ENCODE data around the gene MEAK7.

Gene MEAK7

DNA sequence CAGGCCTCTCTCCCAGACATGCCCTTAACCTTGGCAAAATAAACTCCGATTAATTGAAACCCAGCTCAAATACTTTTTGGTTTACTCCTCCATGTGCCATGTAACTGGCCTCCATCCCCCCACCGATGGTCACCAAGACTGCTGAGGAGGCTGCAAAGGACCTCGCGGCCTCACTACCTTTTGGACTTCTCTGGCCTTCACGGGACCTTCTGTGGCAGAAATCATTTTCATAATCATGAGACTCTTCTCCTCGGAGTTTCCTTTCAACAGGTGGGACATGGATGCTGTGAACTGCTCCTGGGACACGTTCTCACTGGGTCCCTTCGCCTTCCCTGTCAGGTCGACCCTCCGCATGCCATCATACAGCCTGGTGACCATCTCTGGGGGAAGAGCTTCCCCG, 9.0 kb downstream of the MEAK7 start:
- H3K27me3 ChIP-seq (ENCODE audit: control insufficient read depth, insufficient read depth, low read length) = no peaks in the 10 kb centered on the region
- no peaks in the 10 kb centered on the region for H3K4me1 ChIP-seq (ENCODE audit: control insufficient read depth, insufficient read depth, low read length)
- no peaks in the 10 kb centered on the region for H3K9me3 ChIP-seq (ENCODE audit: control insufficient read depth, low read length)
- H3K36me3 ChIP-seq (ENCODE audit: control insufficient read depth, insufficient read depth, low read length) = peaks cover 5% of the 10 kb centered on the region
- H3K9ac ChIP-seq (ENCODE audit: low read length) = no peak overlapping the region
- no peak overlapping the region for H3K4me3 ChIP-seq (ENCODE audit: low read length)

DNA sequence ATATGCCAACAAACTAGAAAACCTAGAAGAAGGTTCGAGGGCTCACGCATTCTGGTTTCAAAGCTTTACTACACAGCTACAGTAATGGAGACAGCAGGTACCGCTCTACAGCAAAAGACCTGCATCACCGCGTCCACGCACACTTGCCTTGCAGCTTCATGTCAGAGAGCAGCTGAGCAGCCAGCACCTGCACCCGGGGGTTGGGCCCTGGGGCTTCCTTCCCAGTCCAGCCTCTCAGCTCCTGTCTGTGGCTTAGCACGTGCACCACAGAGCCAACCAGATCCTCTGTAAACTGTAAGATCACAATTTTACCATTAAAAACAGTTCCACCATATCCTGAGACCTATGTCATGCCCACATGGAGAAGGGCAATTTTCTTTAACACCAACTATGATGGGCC, 15.3 kb downstream of the MEAK7 start:
- Histone ChIP-seq H3K9ac (ENCODE audit: low read length) (no peak overlapping the region), H3K4me3 (ENCODE audit: low read length) (no peak overlapping the region), H3K4me1 (ENCODE audit: control insufficient read depth, insufficient read depth, low read length) (no peaks in the 10 kb centered on the region), H3K27me3 (ENCODE audit: control insufficient read depth, insufficient read depth, low read length) (no peaks in the 10 kb centered on the region), H3K36me3 (ENCODE audit: control insufficient read depth, insufficient read depth, low read length) (no peaks in the 10 kb centered on the region), H3K9me3 (ENCODE audit: control insufficient read depth, low read length) (no peaks in the 10 kb centered on the region)

DNA sequence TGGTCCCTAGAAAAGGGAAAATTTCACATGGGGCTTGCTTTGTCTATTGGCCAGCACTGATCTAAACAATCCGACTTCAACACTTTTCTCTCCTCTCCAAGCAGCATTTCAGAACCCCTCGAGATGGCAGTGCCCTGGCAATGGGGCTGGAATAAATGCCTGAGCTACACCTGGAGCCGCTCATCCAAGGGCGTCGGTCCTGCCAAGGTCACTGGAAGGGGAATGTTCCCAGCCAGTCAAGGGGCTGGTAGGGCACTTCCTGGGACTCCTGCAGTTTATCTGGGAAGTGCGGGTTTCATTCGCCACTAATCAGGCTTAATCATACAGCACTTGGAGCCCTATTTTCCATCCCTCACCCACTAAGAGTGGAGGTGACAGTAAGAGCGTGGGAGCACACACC, 17.1 kb downstream of the MEAK7 start:
- no peak overlapping the region for H3K4me3 ChIP-seq (ENCODE audit: low read length)
- no peak overlapping the region for H3K9ac ChIP-seq (ENCODE audit: low read length)
- no peaks in the 10 kb centered on the region for H3K4me1 ChIP-seq (ENCODE audit: control insufficient read depth, insufficient read depth, low read length)
- no peaks in the 10 kb centered on the region for H3K36me3 ChIP-seq (ENCODE audit: control insufficient read depth, insufficient read depth, low read length)
- no peaks in the 10 kb centered on the region for H3K9me3 ChIP-seq (ENCODE audit: control insufficient read depth, low read length)
- no peaks in the 10 kb centered on the region for H3K27me3 ChIP-seq (ENCODE audit: control insufficient read depth, insufficient read depth, low read length)

DNA sequence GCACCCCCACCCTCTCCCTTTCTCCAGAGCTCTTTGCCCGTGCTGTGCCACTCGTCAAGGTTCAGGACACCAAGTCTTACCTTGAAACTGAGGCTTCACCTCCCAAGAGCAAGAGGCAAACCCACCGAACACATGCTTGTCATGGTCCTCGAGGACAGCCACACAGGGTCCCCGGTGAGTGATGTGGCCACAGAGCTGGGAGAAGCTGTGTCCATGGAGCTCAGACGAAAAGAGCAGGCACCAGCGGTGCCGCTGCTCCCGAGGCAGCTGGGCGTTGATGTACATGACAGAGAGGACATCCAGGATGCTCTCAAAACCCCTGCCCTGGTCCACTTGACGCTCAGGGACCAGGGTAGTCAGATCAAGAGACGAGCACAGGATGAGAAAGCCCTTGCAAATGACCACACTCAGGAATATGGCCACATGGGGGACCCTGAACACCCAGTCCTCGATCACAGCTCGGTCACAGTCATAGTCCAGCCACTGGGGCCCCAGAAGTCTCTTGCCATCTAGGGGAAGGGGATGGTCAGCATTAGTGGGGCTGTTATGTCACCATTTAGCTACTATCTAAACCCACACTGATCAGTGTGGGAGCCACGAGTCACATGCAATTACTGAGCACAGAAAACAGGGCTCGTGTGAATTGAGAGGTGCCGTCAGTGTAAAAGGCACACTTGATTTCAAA, 17.8 kb downstream of the MEAK7 start:
- H3K9ac ChIP-seq (ENCODE audit: low read length) = no peak overlapping the region
- H3K4me1 ChIP-seq (ENCODE audit: control insufficient read depth, insufficient read depth, low read length) = no peaks in the 10 kb centered on the region
- H3K4me3 ChIP-seq (ENCODE audit: low read length) = no peak overlapping the region
- H3K27me3 ChIP-seq (ENCODE audit: control insufficient read depth, insufficient read depth, low read length) = no peaks in the 10 kb centered on the region
- no peaks in the 10 kb centered on the region for H3K9me3 ChIP-seq (ENCODE audit: control insufficient read depth, low read length)
- no peaks in the 10 kb centered on the region for H3K36me3 ChIP-seq (ENCODE audit: control insufficient read depth, insufficient read depth, low read length)

DNA sequence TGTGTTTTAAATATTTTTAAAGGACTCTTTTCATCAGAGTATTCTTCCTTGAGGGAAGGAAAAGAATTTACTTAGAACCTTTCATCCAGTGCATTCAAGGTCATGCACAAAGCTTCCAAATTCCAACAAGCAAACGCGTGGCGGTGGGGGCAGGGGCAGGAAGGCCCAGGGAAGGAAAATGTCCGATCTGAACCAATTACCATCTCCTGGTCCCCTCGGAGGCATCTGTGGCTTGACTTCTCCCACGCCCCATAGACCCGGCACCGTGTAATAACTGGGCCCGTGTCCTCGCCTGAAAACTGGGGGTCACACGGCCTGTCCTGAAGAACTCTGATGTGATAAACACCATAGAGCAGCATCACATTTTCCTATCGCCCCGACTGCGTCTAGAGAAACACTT, 18.3 kb downstream of the MEAK7 start:
- no peaks in the 10 kb centered on the region for H3K9me3 ChIP-seq (ENCODE audit: control insufficient read depth, low read length)
- no peaks in the 10 kb centered on the region for H3K27me3 ChIP-seq (ENCODE audit: control insufficient read depth, insufficient read depth, low read length)
- no peaks in the 10 kb centered on the region for H3K36me3 ChIP-seq (ENCODE audit: control insufficient read depth, insufficient read depth, low read length)
- H3K9ac ChIP-seq (ENCODE audit: low read length) = no peak overlapping the region
- no peak overlapping the region for H3K4me3 ChIP-seq (ENCODE audit: low read length)
- no peaks in the 10 kb centered on the region for H3K4me1 ChIP-seq (ENCODE audit: control insufficient read depth, insufficient read depth, low read length)

DNA sequence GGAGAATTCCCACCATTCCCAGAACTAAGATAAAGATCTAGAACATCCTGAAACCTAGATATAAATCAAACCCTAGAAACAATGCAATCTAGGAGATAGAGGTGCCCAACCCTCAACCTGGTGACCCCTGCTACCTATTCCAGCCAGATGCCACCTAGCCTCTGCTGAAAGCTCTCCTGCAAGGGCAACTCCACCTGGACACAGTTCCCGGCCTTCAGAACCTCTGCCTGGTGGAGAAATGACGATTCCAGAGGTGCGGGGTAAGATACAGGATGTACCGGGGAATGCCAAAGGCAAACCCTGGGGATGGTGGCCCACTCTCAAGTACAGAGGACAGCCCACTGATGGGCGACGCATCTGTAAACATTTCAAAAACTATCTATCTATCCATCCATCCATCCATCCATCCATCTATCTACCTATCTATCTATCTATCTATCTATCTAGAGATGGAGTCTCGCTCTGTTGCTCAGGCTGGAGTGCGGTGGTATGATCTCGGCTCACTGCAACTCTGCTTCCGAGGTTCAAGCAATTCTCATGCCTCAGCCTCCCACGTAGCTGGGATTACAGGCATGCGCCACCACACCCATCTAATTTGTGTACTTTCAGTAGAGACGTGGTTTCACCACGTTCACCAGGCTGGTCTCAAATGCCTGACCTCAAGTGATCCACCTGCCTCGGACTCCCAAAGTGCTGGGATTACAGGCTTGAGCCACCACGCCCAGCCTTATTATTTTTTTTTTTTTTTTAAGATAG, 19.0 kb downstream of the MEAK7 start:
- H3K4me3 ChIP-seq (ENCODE audit: low read length) = no peak overlapping the region
- H3K36me3 ChIP-seq (ENCODE audit: control insufficient read depth, insufficient read depth, low read length) = no peaks in the 10 kb centered on the region
- H3K27me3 ChIP-seq (ENCODE audit: control insufficient read depth, insufficient read depth, low read length) = no peaks in the 10 kb centered on the region
- H3K9ac ChIP-seq (ENCODE audit: low read length) = no peak overlapping the region
- no peaks in the 10 kb centered on the region for H3K9me3 ChIP-seq (ENCODE audit: control insufficient read depth, low read length)
- no peaks in the 10 kb centered on the region for H3K4me1 ChIP-seq (ENCODE audit: control insufficient read depth, insufficient read depth, low read length)

DNA sequence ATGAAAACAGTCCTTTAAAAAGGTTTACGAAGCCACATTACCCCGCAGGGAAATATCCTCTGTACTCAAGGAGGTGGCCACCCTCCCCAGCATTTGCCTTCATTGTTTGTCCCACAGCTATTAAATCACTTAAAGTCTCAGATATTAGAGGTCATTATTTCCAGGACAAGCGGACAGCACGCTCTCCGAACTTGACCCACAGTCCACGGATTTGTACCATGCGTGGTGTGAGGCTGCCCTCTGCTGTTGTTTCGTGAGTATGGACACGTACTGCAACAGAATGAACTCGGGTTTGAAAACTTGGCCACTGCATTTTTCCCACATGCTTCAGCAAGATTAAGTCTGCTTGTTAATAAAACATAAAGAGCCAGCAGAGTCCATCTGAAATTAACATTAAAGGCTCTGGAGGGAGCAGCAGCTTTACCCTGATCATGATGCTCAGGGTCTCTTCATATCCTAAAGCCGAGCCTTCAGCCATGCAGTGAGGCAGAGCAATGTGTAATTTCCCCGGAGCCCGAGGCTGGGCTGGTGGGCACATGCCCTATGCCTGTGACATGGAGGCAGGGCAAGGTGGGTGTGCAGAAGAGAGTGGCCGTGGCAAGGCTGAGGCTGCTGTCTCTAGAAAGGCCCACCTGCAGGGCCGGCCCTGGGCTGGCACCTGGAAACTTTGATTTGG, 19.7 kb downstream of the MEAK7 start:
- no peak overlapping the region for H3K4me3 ChIP-seq (ENCODE audit: low read length)
- H3K9me3 ChIP-seq (ENCODE audit: control insufficient read depth, low read length) = no peaks in the 10 kb centered on the region
- H3K9ac ChIP-seq (ENCODE audit: low read length) = no peak overlapping the region
- H3K27me3 ChIP-seq (ENCODE audit: control insufficient read depth, insufficient read depth, low read length) = no peaks in the 10 kb centered on the region
- no peaks in the 10 kb centered on the region for H3K4me1 ChIP-seq (ENCODE audit: control insufficient read depth, insufficient read depth, low read length)
- no peaks in the 10 kb centered on the region for H3K36me3 ChIP-seq (ENCODE audit: control insufficient read depth, insufficient read depth, low read length)

DNA sequence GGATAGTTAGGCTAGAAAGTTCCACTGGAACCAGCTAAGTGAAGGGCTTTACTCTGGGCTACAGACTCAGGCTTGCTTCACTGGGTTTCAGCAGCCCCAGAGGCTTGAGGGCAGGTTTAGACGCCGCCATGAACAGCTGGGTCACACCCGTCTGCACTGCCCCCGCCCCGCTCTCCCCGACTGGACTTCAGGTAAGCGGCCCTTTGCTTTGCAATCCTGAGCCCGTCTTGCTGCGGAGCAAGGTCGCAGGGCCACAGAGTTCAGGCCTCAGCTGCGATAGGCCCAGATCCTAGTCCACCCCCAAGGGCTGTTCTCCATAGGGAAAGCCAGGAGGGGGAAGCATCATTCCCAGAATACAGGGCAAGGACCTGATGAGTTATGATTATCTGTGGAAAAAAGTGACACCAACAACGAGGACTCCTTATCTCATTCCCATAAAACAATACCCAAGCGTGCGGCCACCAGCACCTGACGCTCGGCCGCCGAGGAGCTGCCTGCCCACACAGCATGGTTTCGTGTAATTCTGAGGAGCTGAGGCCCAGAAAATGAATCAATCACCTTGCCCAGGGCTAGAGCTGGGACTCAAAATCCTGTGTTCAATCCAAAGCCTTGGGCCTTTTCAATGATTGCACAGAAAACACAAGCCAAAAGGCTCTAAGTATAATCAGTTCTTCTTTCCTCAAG, 20.4 kb downstream of the MEAK7 start:
- Histone ChIP-seq H3K9ac (ENCODE audit: low read length) (no peak overlapping the region), H3K4me1 (ENCODE audit: control insufficient read depth, insufficient read depth, low read length) (no peaks in the 10 kb centered on the region), H3K27me3 (ENCODE audit: control insufficient read depth, insufficient read depth, low read length) (no peaks in the 10 kb centered on the region), H3K36me3 (ENCODE audit: control insufficient read depth, insufficient read depth, low read length) (no peaks in the 10 kb centered on the region), H3K9me3 (ENCODE audit: control insufficient read depth, low read length) (no peaks in the 10 kb centered on the region), H3K4me3 (ENCODE audit: low read length) (no peak overlapping the region)

DNA sequence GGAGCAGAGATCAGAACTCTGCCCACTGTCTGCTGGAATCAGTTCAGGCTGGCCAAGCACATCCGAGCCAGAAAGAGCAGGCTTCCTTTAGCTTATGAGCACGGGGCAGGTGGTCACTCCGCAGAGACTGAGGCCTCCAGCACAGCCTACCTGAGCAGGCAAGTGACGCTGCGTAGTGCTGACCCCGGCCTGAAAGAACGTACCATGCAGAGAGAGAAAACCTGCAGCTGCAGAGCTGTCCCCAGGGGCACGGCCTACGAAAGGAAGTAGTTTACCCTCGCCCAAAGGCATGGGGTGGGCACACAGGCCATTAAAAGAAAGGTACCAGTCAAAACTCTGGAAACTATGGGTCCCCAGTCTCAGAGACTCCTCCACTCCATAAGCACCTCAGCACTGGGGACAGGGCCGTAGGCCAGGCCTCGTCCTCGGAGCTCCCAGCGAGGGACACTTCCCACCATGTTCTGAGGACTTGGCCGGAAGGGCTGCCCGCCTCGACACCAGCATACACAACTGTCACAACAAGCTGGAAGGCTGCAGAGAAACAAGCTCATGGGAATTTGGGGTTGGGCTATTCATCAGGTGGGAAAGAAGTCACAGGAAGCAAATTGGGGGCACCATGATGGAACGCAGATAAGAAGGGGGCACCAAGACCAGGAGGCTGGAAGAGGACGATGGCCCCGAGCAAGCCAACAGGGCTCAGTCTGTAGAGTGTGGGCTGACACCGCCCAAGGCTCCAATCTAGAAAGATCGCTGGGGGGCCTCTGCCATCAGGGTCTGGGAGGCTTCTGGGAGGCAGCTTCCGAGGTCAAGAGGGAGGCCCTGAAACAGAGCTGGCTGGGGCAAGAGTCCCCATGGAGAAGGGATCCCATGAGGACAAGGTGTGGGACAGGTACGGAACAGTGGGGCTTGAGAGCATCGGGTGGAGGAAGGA, 21.2 kb downstream of the MEAK7 start:
- Histone ChIP-seq H3K4me3 (ENCODE audit: low read length) (no peak overlapping the region), H3K9ac (ENCODE audit: low read length) (no peak overlapping the region), H3K36me3 (ENCODE audit: control insufficient read depth, insufficient read depth, low read length) (no peaks in the 10 kb centered on the region), H3K4me1 (ENCODE audit: control insufficient read depth, insufficient read depth, low read length) (no peaks in the 10 kb centered on the region), H3K27me3 (ENCODE audit: control insufficient read depth, insufficient read depth, low read length) (no peaks in the 10 kb centered on the region), H3K9me3 (ENCODE audit: control insufficient read depth, low read length) (no peaks in the 10 kb centered on the region)

DNA sequence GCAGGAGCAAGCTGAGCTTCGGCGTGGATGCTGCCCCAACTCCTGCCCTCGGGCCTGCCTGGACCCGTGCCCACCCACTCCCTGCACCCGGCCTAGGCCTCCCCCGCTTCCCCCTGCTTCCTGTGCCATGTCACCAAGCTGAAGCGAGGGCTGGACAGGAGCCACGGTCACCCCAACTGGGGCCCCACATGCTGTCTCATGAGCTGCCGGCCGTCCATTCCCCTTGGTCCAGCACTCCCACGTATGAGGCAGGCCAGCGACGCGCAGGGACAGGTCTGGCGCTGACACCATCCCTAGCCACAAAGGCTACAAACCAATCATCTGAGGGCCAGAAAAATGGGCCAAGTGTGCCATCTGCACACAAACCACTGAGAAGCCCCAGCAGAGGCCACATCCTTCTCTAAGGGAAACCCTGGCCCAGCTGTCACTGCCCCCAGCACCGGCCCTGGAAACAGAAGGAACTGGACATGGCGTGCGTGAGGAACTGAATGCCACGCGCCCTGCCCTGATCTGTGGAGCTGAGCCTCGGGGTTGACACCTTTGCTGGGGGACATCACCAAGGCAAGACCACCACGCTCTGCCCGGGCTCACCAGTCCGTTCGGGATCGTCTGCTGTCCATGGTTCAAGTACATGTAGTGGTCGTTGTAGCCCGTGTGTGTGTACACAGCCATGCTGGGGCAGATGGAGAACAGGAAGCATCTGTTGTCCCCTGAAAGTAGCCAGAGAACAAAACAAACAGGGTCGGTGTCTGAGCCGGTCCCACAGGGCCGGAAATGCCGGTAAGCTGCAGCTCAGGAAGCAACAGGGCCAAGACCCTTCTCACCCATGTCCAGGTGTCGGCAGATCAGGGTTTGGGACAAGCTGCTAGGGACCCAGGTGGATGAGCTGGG, 22.2 kb downstream of the MEAK7 start:
- H3K4me1 ChIP-seq (ENCODE audit: control insufficient read depth, insufficient read depth, low read length) = no peaks in the 10 kb centered on the region
- no peaks in the 10 kb centered on the region for H3K36me3 ChIP-seq (ENCODE audit: control insufficient read depth, insufficient read depth, low read length)
- H3K9ac ChIP-seq (ENCODE audit: low read length) = no peak overlapping the region
- H3K4me3 ChIP-seq (ENCODE audit: low read length) = no peak overlapping the region
- no peaks in the 10 kb centered on the region for H3K9me3 ChIP-seq (ENCODE audit: control insufficient read depth, low read length)
- no peaks in the 10 kb centered on the region for H3K27me3 ChIP-seq (ENCODE audit: control insufficient read depth, insufficient read depth, low read length)

Data from mucosa of stomach (tissue), 1 donor.